ENCODE data around the gene SPOCK2. TPM values are rescaled to one million over a fixed set of nuclear protein-coding genes. Genes with fewer than 3 reads are reported as not detected.

SPOCK2 gene
- total and polyA plus RNA-seq, 2 of the 13 experiments (the other 11 are each of a cell fraction or from before 2014, with no cell fraction given): 8.6 to 30.6 TPM

DNA sequence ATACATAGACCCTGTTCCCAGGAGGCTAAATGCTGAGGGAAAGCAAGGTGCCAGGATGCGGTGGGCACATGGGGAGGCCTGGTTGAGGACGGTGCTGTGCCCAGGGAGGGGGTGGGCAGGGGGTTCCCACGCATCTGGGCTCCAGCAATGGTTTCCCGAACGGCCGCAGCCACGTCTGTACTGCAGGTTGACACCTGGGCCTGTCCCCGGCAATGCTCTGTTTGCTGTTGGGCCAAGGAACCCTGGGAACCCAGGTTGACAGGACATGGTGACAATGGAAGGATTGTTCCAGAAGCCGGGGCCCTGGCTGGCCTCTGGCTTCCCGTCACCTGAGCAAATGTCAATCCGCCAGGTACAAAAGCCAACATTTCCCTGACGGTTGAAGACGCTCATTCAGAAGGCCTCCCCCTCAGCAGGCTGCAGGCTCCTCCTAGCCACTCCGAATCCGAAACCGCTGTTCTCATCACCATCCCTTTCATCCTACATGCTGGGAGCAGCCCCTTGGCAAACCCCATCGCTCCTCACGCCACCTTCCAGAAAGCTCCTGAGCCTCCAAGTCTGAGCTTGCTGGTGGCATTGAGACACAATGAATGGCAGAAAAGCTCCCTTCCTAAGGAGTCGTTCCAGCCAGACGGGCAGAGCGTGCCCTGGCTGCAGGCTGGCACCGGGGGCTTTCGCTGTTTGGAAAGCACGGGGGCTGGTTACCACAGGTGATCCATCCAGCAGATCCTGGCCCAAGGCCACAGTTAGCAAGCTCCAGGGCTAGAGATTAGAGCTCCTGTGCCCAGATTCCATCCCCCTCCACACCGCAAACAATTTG lies 31.2 kb downstream of the SPOCK2 start (continued):
- TF ChIP-seq ZNF687 (CRISPR knock-in tag; IDR thresholded peaks at IDR 0.05) (peak; percentile 100), CEBPG (CRISPR knock-in tag; IDR thresholded peaks at IDR 0.05) (0 out of 2 replicates have a peak, but pooled peaks have one; percentile 5), ZNF44 (CRISPR knock-in tag; IDR thresholded peaks at IDR 0.05) (no peak), SALL2 (CRISPR knock-in tag; IDR thresholded peaks at IDR 0.05) (0 out of 2 replicates have a peak, but pooled peaks have one; percentile 45), ZNF280B (CRISPR knock-in tag; IDR thresholded peaks at IDR 0.05; ENCODE audit: borderline replicate concordance) (peak; percentile 63; the same call in 1 of the 2 replicates), ZBTB40 (IDR thresholded peaks at IDR 0.05) (no peak), ZBTB40 (CRISPR knock-in tag; IDR thresholded peaks at IDR 0.05) (no peak), RXRA (CRISPR knock-in tag; IDR thresholded peaks at IDR 0.05) (peak; percentile 76), HNF4A (CRISPR knock-in tag; IDR thresholded peaks at IDR 0.05) (peak; percentile 75), ZNF496 (CRISPR knock-in tag; IDR thresholded peaks at IDR 0.05; ENCODE audit: insufficient replicate concordance) (no peak), TARDBP (CRISPR knock-in tag; IDR thresholded peaks at IDR 0.05) (peak; percentile 65; the same call in 1 of the 2 replicates), MAFK (conservative IDR thresholded peaks at IDR 0.05 in 1 of 2, IDR thresholded peaks at IDR 0.05 in 1 of 2; ENCODE audit: low read length in 2 of 2) (no peak), CENPT (CRISPR knock-in tag; IDR thresholded peaks at IDR 0.05; ENCODE audit: low read depth) (no peak), TOE1 (CRISPR knock-in tag; IDR thresholded peaks at IDR 0.05) (no peak)

All from HepG2 (cell line).